ENCODE results near the gene PTMS. TPM values are rescaled to one million over a fixed set of nuclear protein-coding genes. Genes with fewer than 3 reads are reported as not detected.

Gene PTMS
- total and polyA plus RNA-seq, 8 donors = 22.8 to 363 (median 156) TPM

DNA sequence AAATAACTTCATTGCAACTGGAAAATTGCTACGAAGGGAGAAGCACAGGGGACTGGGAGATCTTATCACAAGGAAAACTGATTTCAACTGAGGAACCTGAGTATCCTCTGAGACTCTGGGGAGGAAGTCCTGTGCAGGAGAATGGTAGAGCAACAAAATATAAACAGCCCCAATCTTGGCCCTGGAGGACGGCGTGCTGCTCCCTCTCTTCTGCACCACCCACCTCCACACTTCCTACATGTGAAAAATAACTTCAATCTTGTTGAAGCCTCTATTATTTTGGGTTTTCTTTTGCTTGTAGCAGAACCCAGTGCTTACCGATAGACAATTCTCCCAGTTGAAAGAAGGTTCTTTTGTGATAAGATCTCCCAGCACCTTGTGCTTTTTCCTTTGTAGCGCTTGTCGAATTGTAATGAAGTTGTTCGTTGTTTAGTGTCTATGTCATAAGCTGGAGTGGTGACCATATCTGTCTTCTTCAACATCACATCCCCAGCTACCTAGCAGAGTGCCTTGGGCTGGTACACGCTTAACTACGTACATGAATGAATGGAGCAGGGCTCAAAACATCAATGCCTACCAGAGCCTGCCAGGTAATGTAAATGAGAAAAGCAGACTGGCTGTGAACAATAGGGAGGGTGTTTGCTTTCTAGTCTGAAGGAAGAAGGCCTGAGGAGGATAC lies 20.4 kb downstream of the PTMS start:
- Histone ChIP-seq H3K36me3 (no peaks in the 10 kb centered on the region), H3K27ac (no peak overlapping the region), H3K4me1 (peaks cover 0 to 13% (median 0%) of the 10 kb centered on the region in 4 donors), H3K9me3 (no peaks in the 10 kb centered on the region), H3K27me3 (no peaks in the 10 kb centered on the region), H3K4me3 (no peak overlapping the region)
- intact Hi-C loops (cut with DNase I; ENCODE audit: low total_unique reads) = no loop called here
- TF ChIP-seq EP300 (IDR thresholded peaks at IDR 0.05) = no peak
- TF ChIP-seq, protein P1, sequence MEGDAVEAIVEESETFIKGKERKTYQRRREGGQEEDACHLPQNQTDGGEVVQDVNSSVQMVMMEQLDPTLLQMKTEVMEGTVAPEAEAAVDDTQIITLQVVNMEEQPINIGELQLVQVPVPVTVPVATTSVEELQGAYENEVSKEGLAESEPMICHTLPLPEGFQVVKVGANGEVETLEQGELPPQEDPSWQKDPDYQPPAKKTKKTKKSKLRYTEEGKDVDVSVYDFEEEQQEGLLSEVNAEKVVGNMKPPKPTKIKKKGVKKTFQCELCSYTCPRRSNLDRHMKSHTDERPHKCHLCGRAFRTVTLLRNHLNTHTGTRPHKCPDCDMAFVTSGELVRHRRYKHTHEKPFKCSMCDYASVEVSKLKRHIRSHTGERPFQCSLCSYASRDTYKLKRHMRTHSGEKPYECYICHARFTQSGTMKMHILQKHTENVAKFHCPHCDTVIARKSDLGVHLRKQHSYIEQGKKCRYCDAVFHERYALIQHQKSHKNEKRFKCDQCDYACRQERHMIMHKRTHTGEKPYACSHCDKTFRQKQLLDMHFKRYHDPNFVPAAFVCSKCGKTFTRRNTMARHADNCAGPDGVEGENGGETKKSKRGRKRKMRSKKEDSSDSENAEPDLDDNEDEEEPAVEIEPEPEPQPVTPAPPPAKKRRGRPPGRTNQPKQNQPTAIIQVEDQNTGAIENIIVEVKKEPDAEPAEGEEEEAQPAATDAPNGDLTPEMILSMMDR (IDR thresholded peaks at IDR 0.05) = no peak
- TF ChIP-seq POLR2A (IDR thresholded peaks at IDR 0.05) = no peak
- TF ChIP-seq POLR2AphosphoS5 (IDR thresholded peaks at IDR 0.05) = no peak
- peak in 1 of 2 donors; percentile 1 for DNase-seq
- 64 to 74% (median 72%) methylated on average over 9 of the region's 9 CpGs for WGBS, 5 donors

DNA sequence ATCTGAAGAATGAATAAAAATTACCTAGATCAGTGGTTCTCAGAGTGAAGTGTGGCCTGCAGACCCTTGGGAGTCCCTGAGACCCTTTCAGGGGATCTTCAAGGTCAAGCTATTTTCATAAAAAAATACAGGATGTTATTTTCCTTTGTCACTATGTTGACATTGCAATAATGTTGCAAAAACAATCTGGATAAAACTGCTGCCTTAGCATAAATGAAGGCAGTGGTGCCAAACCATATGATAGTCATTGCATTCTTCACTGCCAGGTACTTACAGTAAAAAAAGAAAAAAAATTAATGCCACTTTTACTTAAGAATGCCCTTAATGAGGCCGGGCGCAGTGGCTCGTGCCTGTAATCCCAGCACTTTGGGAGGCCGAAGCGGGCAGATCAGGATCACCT lies 21.1 kb downstream of the PTMS start:
- intact Hi-C loops (cut with DNase I; ENCODE audit: low total_unique reads) = no loop called here
- H3K27me3 ChIP-seq = no peaks in the 10 kb centered on the region
- 92 to 97% (median 96%) methylated on average over 5 of the region's 5 CpGs for WGBS, 5 donors
- TF ChIP-seq EP300 (IDR thresholded peaks at IDR 0.05) (no peak), POLR2AphosphoS5 (IDR thresholded peaks at IDR 0.05) (no peak), POLR2A (IDR thresholded peaks at IDR 0.05) (no peak)
- H3K36me3 ChIP-seq = no peaks in the 10 kb centered on the region
- DNase-seq = no peak
- H3K4me1 ChIP-seq = peaks cover 0 to 13% (median 0%) of the 10 kb centered on the region in 4 donors
- no peaks in the 10 kb centered on the region for H3K9me3 ChIP-seq
- no peak overlapping the region for H3K4me3 ChIP-seq
- H3K27ac ChIP-seq = no peak overlapping the region

DNA sequence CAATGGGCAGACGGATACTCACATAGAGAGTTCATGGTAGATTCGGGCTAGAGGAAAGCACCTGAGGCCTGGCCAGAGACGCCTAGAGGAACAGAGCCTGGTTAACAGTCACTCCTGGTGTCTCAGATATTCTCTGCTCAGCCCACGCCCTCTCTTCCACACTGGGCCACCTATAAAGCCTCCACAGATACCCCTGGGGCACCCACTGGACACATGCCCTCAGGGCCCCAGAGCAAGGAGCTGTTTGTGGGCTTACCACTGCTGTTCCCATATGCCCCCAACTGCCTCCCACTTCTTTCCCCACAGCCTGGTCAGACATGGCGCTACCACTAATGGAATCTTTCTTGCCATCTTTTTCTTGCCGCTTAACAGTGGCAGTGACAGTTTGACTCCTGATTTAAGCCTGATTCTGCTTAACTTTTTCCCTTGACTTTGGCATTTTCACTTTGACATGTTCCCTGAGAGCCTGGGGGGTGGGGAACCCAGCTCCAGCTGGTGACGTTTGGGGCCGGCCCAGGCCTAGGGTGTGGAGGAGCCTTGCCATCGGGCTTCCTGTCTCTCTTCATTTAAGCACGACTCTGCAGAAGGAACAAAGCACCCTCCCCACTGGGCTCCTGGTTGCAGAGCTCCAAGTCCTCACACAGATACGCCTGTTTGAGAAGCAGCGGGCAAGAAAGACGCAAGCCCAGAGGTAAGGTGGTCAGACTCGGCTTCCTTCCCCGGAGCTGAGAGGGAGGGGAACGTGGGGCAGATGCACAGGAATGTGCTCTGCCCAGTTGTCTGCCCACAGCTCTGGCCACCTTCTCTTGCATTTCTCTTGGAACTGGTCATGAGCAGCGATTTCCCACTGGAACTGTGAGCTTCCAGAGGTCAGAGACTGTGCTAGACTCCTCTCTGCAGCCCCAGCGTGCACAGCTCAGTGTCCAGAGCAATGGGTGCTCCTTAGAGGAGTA lies 23.1 kb downstream of the PTMS start, which contains the start of gene CD4:
CD4 (plus strand) TSS at position 557 of the 953 bp plus-strand sequence. CDS start 10,611 bp downstream, outside the sequence.
- TF ChIP-seq, protein P1 (IDR thresholded peaks at IDR 0.05) = no peak
- TF ChIP-seq POLR2AphosphoS5 (IDR thresholded peaks at IDR 0.05) = peak in 2 of 3 donors; percentile 18 to 24
- no peak for TF ChIP-seq POLR2A (IDR thresholded peaks at IDR 0.05)
- no peak for TF ChIP-seq EP300 (IDR thresholded peaks at IDR 0.05)
- peak in 1 of 2 donors; percentile 69 for DNase-seq
- WGBS, 5 donors = 51 to 57% (median 52%) methylated on average over 17 to 18 of the region's 18 CpGs
- no peaks in the 10 kb centered on the region for H3K36me3 ChIP-seq
- H3K27ac ChIP-seq = peak within 1 kb of the TSS in 3 of 5 donors; percentile 50 to 76 (median 51)
- intact Hi-C loops (cut with DNase I; ENCODE audit: low total_unique reads) = no loop called here
- H3K4me3 ChIP-seq = peak within 1 kb of the TSS; percentile 14 to 32 (median 20)
- H3K27me3 ChIP-seq = no peaks in the 10 kb centered on the region
- peaks cover 0 to 23% (median 3%) of the 10 kb centered on the region in 4 donors for H3K4me1 ChIP-seq
- no peaks in the 10 kb centered on the region for H3K9me3 ChIP-seq

DNA sequence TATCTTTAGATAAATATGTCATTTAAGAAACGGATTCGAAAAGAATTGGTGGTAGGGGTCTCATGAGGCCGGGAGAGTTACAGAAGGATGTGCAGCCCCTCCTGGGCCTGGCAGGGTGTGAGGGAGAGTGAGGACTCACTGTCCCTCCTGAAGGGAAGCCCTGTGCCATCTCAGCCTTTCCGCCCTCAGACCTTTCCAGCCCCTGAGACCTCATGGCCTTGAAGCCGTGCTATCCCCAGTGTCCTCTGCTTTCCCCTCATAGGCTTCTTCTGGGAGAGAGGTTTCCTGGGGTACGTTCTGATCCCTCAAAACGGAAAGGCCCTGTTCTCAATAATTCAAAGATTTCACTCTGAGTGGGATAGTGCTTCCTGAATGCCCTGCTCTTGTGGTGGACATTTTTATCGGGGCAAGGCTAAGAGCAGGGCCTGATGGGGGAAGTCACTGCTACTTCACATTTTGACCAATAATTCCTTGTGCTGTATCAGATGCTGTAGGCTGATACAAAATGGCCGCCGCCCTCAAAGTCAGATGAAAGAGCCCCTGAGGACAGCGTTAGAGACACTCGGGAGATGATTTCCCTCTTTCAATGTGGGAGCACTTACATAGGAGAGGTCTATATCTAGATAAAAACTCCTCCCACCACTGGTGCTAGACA lies 24.5 kb downstream of the PTMS start:
- TF ChIP-seq POLR2AphosphoS5 (IDR thresholded peaks at IDR 0.05) = no peak
- TF ChIP-seq EP300 (IDR thresholded peaks at IDR 0.05) = no peak
- TF ChIP-seq POLR2A (IDR thresholded peaks at IDR 0.05) = no peak
- TF ChIP-seq, protein P1 (IDR thresholded peaks at IDR 0.05) = no peak
- no peak for DNase-seq
- H3K36me3 ChIP-seq = no peaks in the 10 kb centered on the region
- peak overlapping the region in 2 of 5 donors; percentile 22 to 66 for H3K27ac ChIP-seq
- H3K4me1 ChIP-seq = peaks cover 0 to 15% (median 3%) of the 10 kb centered on the region in 4 donors
- 77 to 88% (median 84%) methylated on average over 12 of the region's 12 CpGs for WGBS, 5 donors
- H3K27me3 ChIP-seq = no peaks in the 10 kb centered on the region
- H3K9me3 ChIP-seq = no peaks in the 10 kb centered on the region
- intact Hi-C loops (cut with DNase I; ENCODE audit: low total_unique reads) = no loop called here
- H3K4me3 ChIP-seq = no peak overlapping the region
